HG03064 (cell line): Measurements from ENCODE around the gene DAGLB.

Experiments
- ATAC-seq: cut with Tn5 transposase; IDR thresholded peaks from one replicate; pipeline ENCODE4 v1.9.1; 2021; ENCODE audit warnings: low read depth; ENCODE audit not compliant: unreplicated experiment

The DAGLB gene

GRCh38 chr7:6432781-6433180 is 15.0 kb downstream of the DAGLB start:
- ATAC-seq: no peak

- no peak for ATAC-seq
Observed at GRCh38 chr7:6430974-6431373, 16.8 kb downstream of the DAGLB start.

- ATAC-seq: no peak
Observed at GRCh38 chr7:6430271-6430940, 17.3 kb downstream of the DAGLB start.

GRCh38 chr7:6425948-6426347 is 21.8 kb downstream of the DAGLB start:
- no peak for ATAC-seq

- no peak for ATAC-seq
Observed at GRCh38 chr7:6423942-6424701, 23.6 kb downstream of the DAGLB start.

GRCh38 chr7:6422926-6423632 is 24.7 kb downstream of the DAGLB start:
- ATAC-seq: no peak

GRCh38 chr7:6422095-6422494 is 25.7 kb downstream of the DAGLB start:
- ATAC-seq: no peak

- ATAC-seq: no peak
Observed at GRCh38 chr7:6420680-6421079, 27.1 kb downstream of the DAGLB start.

GRCh38 chr7:6419310-6419773 is 28.4 kb downstream of the DAGLB start:
- no peak for ATAC-seq

GRCh38 chr7:6417408-6417807 is 30.3 kb downstream of the DAGLB start:
- no peak for ATAC-seq

GRCh38 chr7:6416516-6417145 is 31.1 kb downstream of the DAGLB start:
- ATAC-seq: no peak

- ATAC-seq: no peak
Observed at GRCh38 chr7:6413637-6414036, 34.1 kb downstream of the DAGLB start.

GRCh38 chr7:6409944-6410693 is 37.6 kb downstream of the DAGLB start:
- ATAC-seq: no peak

- ATAC-seq: no peak
Observed at GRCh38 chr7:6409091-6409490, 38.7 kb downstream of the DAGLB start.

GRCh38 chr7:6407434-6407833 is 40.3 kb downstream of the DAGLB start:
- no peak for ATAC-seq

- no peak for ATAC-seq
Observed at GRCh38 chr7:6406121-6406520, 41.6 kb downstream of the DAGLB start.

GRCh38 chr7:6403907-6404306 is 43.8 kb downstream of the DAGLB start:
- ATAC-seq: no peak

GRCh38 chr7:6402741-6403140 is 45.0 kb downstream of the DAGLB start:
- ATAC-seq: no peak

- no peak for ATAC-seq
Observed at GRCh38 chr7:6402041-6402440, 45.7 kb downstream of the DAGLB start.

- no peak for ATAC-seq
Observed at GRCh38 chr7:6401536-6401935, 46.2 kb downstream of the DAGLB start.
